Endothelial cell of umbilical vein (primary cell): ENCODE measurements around the gene TCEA2. TPM values are rescaled to one million over a fixed set of nuclear protein-coding genes. Genes with fewer than 3 reads are reported as not detected.

Experiments
- BruUV-seq: library from RNA; stranded (reverse); fragments of 400-500 nt; replicated peaks from 2 replicates; lab custom pipeline; 2021; lab: Mats Ljungman, UMichigan
- CTCF ChIA-PET: fragments of 300-600, 350-600 bp; sonication (Branson Sonifier 250); formaldehyde crosslinking; loops from one replicate; lab custom pipeline; 2021; ENCODE audit warnings: antibody characterized with exemption, inconsistent platforms; lab: Charles Lee
- POLR2A ChIA-PET: fragments of 300-600, 350-600 bp; sonication (Branson Sonifier 250); formaldehyde crosslinking; loops from one replicate; lab custom pipeline; 2021; ENCODE audit warnings: antibody characterized with exemption, inconsistent platforms; lab: Charles Lee
- DNase-seq: peaks from one replicate; pipeline ENCODE4 v3.0.0-alpha.2; 2011; ENCODE audit warnings: low read depth, low spot score
- FAIRE-seq: peaks from 2 replicates; lab custom pipeline; 2011; peaks lifted over from hg19 to GRCh38; lab: Jason Lieb, UNC
- H2AFZ ChIP-seq: 2 replicates; pipeline ENCODE4 v1.6.0; 2012; ENCODE audit warnings: low read depth, low read length, control low read depth, inconsistent platforms
- H3K27ac ChIP-seq: 2 replicates; pipeline ENCODE4 v1.5.1; 2011; ENCODE audit warnings: low read depth, mild to moderate bottlenecking, control low read depth, low read length, moderate library complexity; ENCODE audit not compliant: insufficient read depth
- H3K27me3 ChIP-seq, 2 experiments: 2 replicates each; pipeline versions ENCODE4 v1.6.0 to v1.6.1; 2011; ENCODE audit warnings: low read length in 2 of 2, mixed read lengths in 1 of 2; ENCODE audit not compliant: control insufficient read depth in 2 of 2, insufficient read depth in 2 of 2
- H3K36me3 ChIP-seq, 2 experiments: 2 replicates in 1 of 2; 3 replicates in 1 of 2; pipeline ENCODE4 v1.5.1; 2011; ENCODE audit warnings: low read length in 2 of 2, mild to moderate bottlenecking in 1 of 2, moderate library complexity in 1 of 2; ENCODE audit not compliant: control insufficient read depth in 2 of 2, insufficient read depth in 2 of 2; ENCODE audit errors: extremely low read depth in 1 of 2
- H3K4me1 ChIP-seq: 3 replicates; pipeline ENCODE4 v1.5.1; 2011; ENCODE audit warnings: mild to moderate bottlenecking, low read length; ENCODE audit not compliant: control insufficient read depth, insufficient read depth; ENCODE audit errors: extremely low read depth
- H3K4me2 ChIP-seq: 2 replicates; pipeline ENCODE4 v1.6.1; 2011; ENCODE audit warnings: low read length, control low read depth, mixed read lengths; ENCODE audit not compliant: insufficient read depth
- H3K4me3 ChIP-seq, 3 experiments: fragments of 200-600 bp in 1 of 3; sonication (generic), shearing (Covaris generic) in 1 of 3; replicated peaks in 1 of 3; 2 replicates each; pipeline ENCODE4 v1.5.1; 2011 to 2016; ENCODE audit warnings: control low read depth in 3 of 3, low read length in 3 of 3, mild to moderate bottlenecking in 2 of 3, inconsistent platforms in 1 of 3, low read depth in 1 of 3, moderate library complexity in 1 of 3; ENCODE audit not compliant: insufficient read depth in 1 of 3
- H3K79me2 ChIP-seq: 2 replicates; pipeline ENCODE4 v1.6.0; 2012; ENCODE audit warnings: low read length, inconsistent platforms; ENCODE audit not compliant: control insufficient read depth, insufficient read depth
- H3K9ac ChIP-seq: replicated peaks from 2 replicates; pipeline ENCODE3; 2011; ENCODE audit warnings: low read length, control low read depth; ENCODE audit not compliant: insufficient read depth; ENCODE audit errors: extremely low read depth
- H3K9me1 ChIP-seq: replicated peaks from 3 replicates; pipeline ENCODE4 v1.6.0; 2011; ENCODE audit warnings: mild to moderate bottlenecking, low read length; ENCODE audit not compliant: control insufficient read depth, insufficient read depth; ENCODE audit errors: extremely low read depth
- H3K9me3 ChIP-seq: replicated peaks from 2 replicates; pipeline ENCODE4 v1.5.1; 2012; ENCODE audit warnings: low read length, inconsistent platforms; ENCODE audit not compliant: control insufficient read depth, insufficient read depth
- H4K20me1 ChIP-seq: replicated peaks from 2 replicates; pipeline ENCODE3; 2011; ENCODE audit warnings: mild to moderate bottlenecking, low read length; ENCODE audit not compliant: control insufficient read depth, insufficient read depth; ENCODE audit errors: extremely low read depth
- EZH2 ChIP-seq: IDR thresholded peaks from 2 replicates; pipeline ENCODE4 v1.6.1; 2012; ENCODE audit warnings: borderline replicate concordance, low read depth, mild to moderate bottlenecking, moderate library complexity, low read length, inconsistent platforms; ENCODE audit not compliant: severe bottlenecking
- FOS ChIP-seq: IDR thresholded peaks from 2 replicates; pipeline ENCODE4 v1.6.1; 2011; ENCODE audit warnings: mild to moderate bottlenecking, low read length, moderate library complexity, borderline replicate concordance; ENCODE audit not compliant: insufficient read depth
- GATA2 ChIP-seq: IDR thresholded peaks from 2 replicates; pipeline ENCODE4 v1.7.0; 2011; ENCODE audit warnings: low read depth, mild to moderate bottlenecking, moderate library complexity, mixed read lengths, low read length; ENCODE audit not compliant: insufficient read length, insufficient read depth
- JUN ChIP-seq: IDR thresholded peaks from 2 replicates; pipeline ENCODE4 v1.6.1; 2011; ENCODE audit warnings: borderline replicate concordance, low read depth; ENCODE audit not compliant: insufficient read length, insufficient read depth
- MYC ChIP-seq: IDR thresholded peaks from one replicate; pipeline ENCODE4 v1.6.1; 2011; ENCODE audit warnings: mild to moderate bottlenecking, low read depth, low read length
- POLR2A ChIP-seq: IDR thresholded peaks from 2 replicates; pipeline ENCODE4 v1.6.1; 2012; ENCODE audit warnings: low read depth, mild to moderate bottlenecking, control low read depth, low read length
- POLR2AphosphoS5 ChIP-seq: IDR thresholded peaks from 2 replicates; pipeline ENCODE4 v1.6.1; 2012; ENCODE audit warnings: low read depth, mild to moderate bottlenecking, control low read depth, low read length, moderate library complexity; ENCODE audit not compliant: insufficient read depth
- dilution Hi-C: fragments of 300-500 bp; cut with MboI; formaldehyde crosslinking; loops from one replicate; pipeline ENCODE4 v1.15.0; 2019; ENCODE audit warnings: low sequenced_read_pairs; ENCODE audit not compliant: extremely low pct_ligation_motif_present
- intact Hi-C: fragments of 100-400 bp; cut with micrococcal nuclease; formaldehyde crosslinking; loops from one replicate; pipeline ENCODE4 v1.10.0; 2022
- polyA plus RNA-seq, 4 experiments: library from polyadenylated mRNA; depleted of rRNA in 3 of 4; stranded (reverse) in 3 of 4; unstranded in 1 of 4; fragments of >200 nt; gene quantifications; 2 replicates each; pipeline versions ENCODE4 v1.2.1 to v1.2.3, GENCODE V29; 2011 to 2012; ENCODE audit warnings: missing spikeins in 1 of 4
- total RNA-seq: library from RNA; stranded (reverse); gene quantifications from 2 replicates; pipeline ENCODE4 v1.2.3, GENCODE V29; 2021
- TF ChIP-seq, protein P1 (sequence below), 2 donors: IDR thresholded peaks; 1 replicate in 1 of 2; 2 replicates in 1 of 2; pipeline ENCODE4 v1.5.1; 2011; ENCODE audit warnings: low read length in 2 of 2, mild to moderate bottlenecking in 2 of 2, moderate library complexity in 2 of 2, control low read depth in 1 of 2, inconsistent platforms in 1 of 2, low read depth in 1 of 2; ENCODE audit not compliant: insufficient read depth in 1 of 2; ENCODE audit errors: extremely low read depth in 1 of 2
- TF ChIP-seq, protein P2 (sequence below): IDR thresholded peaks from 2 replicates; pipeline ENCODE4 v1.6.1; 2011; ENCODE audit not compliant: insufficient read depth, insufficient read length

The TCEA2 gene
- total and polyA plus RNA-seq, 2 donors (not counting 3 experiments of a cell fraction or from before 2014, with no cell fraction given), result 53.1 to 65.5 TPM

DNA sequence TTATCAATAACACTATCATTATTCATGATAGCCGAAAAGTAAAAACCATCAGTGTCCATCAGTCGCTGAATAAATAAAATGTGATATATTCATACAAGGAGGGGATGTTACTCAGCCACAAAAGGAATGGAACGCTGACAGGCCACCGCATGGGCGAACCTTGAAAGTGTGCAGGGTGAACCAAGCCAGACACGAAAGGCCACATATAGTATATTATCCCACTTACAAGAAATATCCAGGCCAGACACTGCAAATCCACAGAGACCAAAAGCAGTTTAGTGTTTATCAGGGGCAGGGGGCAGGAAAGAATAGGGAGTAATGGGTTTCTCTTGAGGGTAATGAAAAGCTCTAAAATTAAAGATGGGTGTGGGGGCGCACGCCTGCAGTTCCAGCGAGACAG lies 19.2 kb upstream of the TCEA2 start:
- no peaks in the 10 kb centered on the region for H3K9me1 ChIP-seq
- BruUV-seq, result no TSS peak
- H3K27ac ChIP-seq, result no peak overlapping the region
- no peaks in the 10 kb centered on the region for H3K27me3 ChIP-seq
- FAIRE-seq (no peak), DNase-seq (peak; percentile 37)
- H3K4me3 ChIP-seq, result no peak overlapping the region
- TF ChIP-seq POLR2A (no peak), FOS (no peak), EZH2 (no peak), MYC (no peak), GATA2 (no peak), POLR2AphosphoS5 (no peak), JUN (no peak)
- TF ChIP-seq, protein P1, sequence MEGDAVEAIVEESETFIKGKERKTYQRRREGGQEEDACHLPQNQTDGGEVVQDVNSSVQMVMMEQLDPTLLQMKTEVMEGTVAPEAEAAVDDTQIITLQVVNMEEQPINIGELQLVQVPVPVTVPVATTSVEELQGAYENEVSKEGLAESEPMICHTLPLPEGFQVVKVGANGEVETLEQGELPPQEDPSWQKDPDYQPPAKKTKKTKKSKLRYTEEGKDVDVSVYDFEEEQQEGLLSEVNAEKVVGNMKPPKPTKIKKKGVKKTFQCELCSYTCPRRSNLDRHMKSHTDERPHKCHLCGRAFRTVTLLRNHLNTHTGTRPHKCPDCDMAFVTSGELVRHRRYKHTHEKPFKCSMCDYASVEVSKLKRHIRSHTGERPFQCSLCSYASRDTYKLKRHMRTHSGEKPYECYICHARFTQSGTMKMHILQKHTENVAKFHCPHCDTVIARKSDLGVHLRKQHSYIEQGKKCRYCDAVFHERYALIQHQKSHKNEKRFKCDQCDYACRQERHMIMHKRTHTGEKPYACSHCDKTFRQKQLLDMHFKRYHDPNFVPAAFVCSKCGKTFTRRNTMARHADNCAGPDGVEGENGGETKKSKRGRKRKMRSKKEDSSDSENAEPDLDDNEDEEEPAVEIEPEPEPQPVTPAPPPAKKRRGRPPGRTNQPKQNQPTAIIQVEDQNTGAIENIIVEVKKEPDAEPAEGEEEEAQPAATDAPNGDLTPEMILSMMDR (IDR thresholded peaks at IDR 0.05; ENCODE audit: extremely low read depth in 1 of 2, insufficient read depth in 1 of 2, low read depth in 1 of 2, low read length in 2 of 2), result no peak
- TF ChIP-seq, protein P2, sequence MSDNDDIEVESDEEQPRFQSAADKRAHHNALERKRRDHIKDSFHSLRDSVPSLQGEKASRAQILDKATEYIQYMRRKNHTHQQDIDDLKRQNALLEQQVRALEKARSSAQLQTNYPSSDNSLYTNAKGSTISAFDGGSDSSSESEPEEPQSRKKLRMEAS, result no peak
- no peak overlapping the region for H2AFZ ChIP-seq
- POLR2A ChIA-PET, result interaction anchor here (0.7 to 1.9 kb wide), 2 partner anchors 11 to 506 kb away, joined by 3 to 12 read pairs; no protein-coding TSS in a partner anchor
- H3K79me2 ChIP-seq, result peaks cover 20% of the 10 kb centered on the region
- CTCF ChIA-PET, result interaction anchor here (1.0 to 1.9 kb wide), 3 partner anchors 10 to 64 kb away, joined by 3 to 7 read pairs (median 6); partner anchors contain the start of genes PRPF6 and SAMD10
- no peak overlapping the region for H3K9ac ChIP-seq
- no peak overlapping the region for H3K4me2 ChIP-seq
- intact Hi-C loops, result no loop called here
- H4K20me1 ChIP-seq, result peaks cover 3% of the 10 kb centered on the region
- H3K4me1 ChIP-seq, result peaks cover 72% of the 10 kb centered on the region
- peaks cover 9 to 13% of the 10 kb centered on the region in 2 experiments for H3K36me3 ChIP-seq
- no peaks in the 10 kb centered on the region for H3K9me3 ChIP-seq
- dilution Hi-C loops, result no loop called here
